HCT116 (cell line): ENCODE data around the gene HOXD10. TPM values are rescaled to one million over a fixed set of nuclear protein-coding genes. Genes with fewer than 3 reads are reported as not detected.

Source experiments
- ATAC-seq: fragments of 200-7000 bp; cut with Tn5 transposase; 2 replicates; pipeline ENCODE4 v1.9.1; 2020; ENCODE audit warnings: mild to moderate bottlenecking, moderate library complexity
- BruUV-seq: library from RNA; stranded (reverse); fragments of 400-500 nt; replicated peaks from 2 replicates; lab custom pipeline; 2021; lab: Mats Ljungman, UMichigan
- CTCF ChIA-PET: fragments of 300-600 bp; sonication (Branson Sonifier 250); formaldehyde crosslinking; loops from one replicate; lab custom pipeline; 2021; ENCODE audit warnings: antibody characterized with exemption; lab: Charles Lee
- POLR2A ChIA-PET: fragments of 300-600, 350-600 bp; sonication (Branson Sonifier 250); formaldehyde crosslinking; loops from one replicate; lab custom pipeline; 2021; ENCODE audit warnings: antibody characterized with exemption; lab: Charles Lee
- RAD21 ChIA-PET, 2 experiments: fragments of 300-600 bp; sonication (Branson Sonifier 250); formaldehyde crosslinking; loops; one replicate each; lab custom pipeline; 2023; ENCODE audit warnings: low total read pairs in 2 of 2; ENCODE audit not compliant: uncharacterized antibody in 2 of 2, unreplicated experiment in 2 of 2, low non-redundant PET in 1 of 2; lab: Charles Lee
- DNase-seq: peaks from one replicate; pipeline ENCODE4 v3.0.0-alpha.2; 2010; ENCODE audit warnings: low read depth, low spot score
- H2AFZ ChIP-seq: fragments of 200-600 bp; shearing (Covaris generic), sonication (generic); 2 replicates; pipeline ENCODE4 v1.6.1; 2017; ENCODE audit warnings: low read depth, mixed run types, mixed read lengths, antibody characterized with exemption, low read length; ENCODE audit not compliant: poor library complexity, severe bottlenecking
- H3K27ac ChIP-seq: 2 replicates; pipeline ENCODE4 v1.5.1; 2012; ENCODE audit warnings: low read depth, low read length
- H3K27me3 ChIP-seq: fragments of 200-600 bp; sonication (generic); 2 replicates; pipeline ENCODE4 v1.6.1; 2016; ENCODE audit warnings: mixed run types, low read length, mixed read lengths; ENCODE audit not compliant: insufficient read depth
- H3K36me3 ChIP-seq, 2 experiments: fragments of 200-500 bp in 1 of 2; fragments of 200-600 bp in 1 of 2; sonication (Bioruptor generic) in 1 of 2; sonication (generic) in 1 of 2; 2 replicates each; pipeline versions ENCODE4 v1.5.1 to v1.6.1; 2014 to 2016; ENCODE audit warnings: low read length in 2 of 2, inconsistent platforms in 1 of 2, mixed read lengths in 1 of 2, mixed run types in 1 of 2; ENCODE audit not compliant: insufficient read depth in 2 of 2, control insufficient read depth in 1 of 2
- H3K4me1 ChIP-seq, 2 experiments: fragments of 200-600 bp in 1 of 2; sonication (generic) in 1 of 2; 2 replicates each; pipeline versions ENCODE4 v1.5.1 to v1.6.1; 2012 to 2017; ENCODE audit warnings: low read length in 2 of 2, inconsistent platforms in 1 of 2, mild to moderate bottlenecking in 1 of 2, mixed read lengths in 1 of 2, mixed run types in 1 of 2, moderate library complexity in 1 of 2; ENCODE audit not compliant: insufficient read depth in 2 of 2, control insufficient read depth in 1 of 2
- H3K4me2 ChIP-seq: fragments of 200-600 bp; sonication (generic); 2 replicates; pipeline ENCODE4 v1.6.1; 2017; ENCODE audit warnings: mixed run types, low read length, mixed read lengths
- H3K4me3 ChIP-seq, 2 experiments: fragments of 200-600 bp in 1 of 2; sonication (generic) in 1 of 2; replicated peaks in 1 of 2; 2 replicates each; pipeline ENCODE4 v1.5.1; 2011 to 2016; ENCODE audit warnings: low read length in 2 of 2, control low read depth in 1 of 2, low read depth in 1 of 2, mild to moderate bottlenecking in 1 of 2, mixed read lengths in 1 of 2, mixed run types in 1 of 2
- H3K79me2 ChIP-seq: fragments of 200-600 bp; sonication (generic); 2 replicates; pipeline ENCODE4 v1.6.1; 2017; ENCODE audit warnings: mild to moderate bottlenecking, mixed run types, low read length, moderate library complexity, mixed read lengths; ENCODE audit not compliant: insufficient read depth
- H3K9ac ChIP-seq: fragments of 200-600 bp; sonication (generic); 2 replicates; pipeline ENCODE4 v1.6.1; 2016; ENCODE audit warnings: low read length, mixed read lengths
- H3K9me2 ChIP-seq: fragments of 200-600 bp; sonication (generic), shearing (Covaris generic); 2 replicates; pipeline ENCODE4 v1.6.1; 2017; ENCODE audit warnings: mixed run types, mild to moderate bottlenecking, moderate library complexity; ENCODE audit not compliant: insufficient read depth
- H3K9me3 ChIP-seq, 2 experiments: fragments of 200-500 bp in 1 of 2; fragments of 200-600 bp in 1 of 2; sonication (Bioruptor generic) in 1 of 2; sonication (generic) in 1 of 2; 2 replicates each; pipeline ENCODE4 v1.6.1; 2014 to 2017; ENCODE audit warnings: low read length in 2 of 2, mixed read lengths in 2 of 2, inconsistent platforms in 1 of 2, low read depth in 1 of 2, mild to moderate bottlenecking in 1 of 2, mixed run types in 1 of 2, moderate library complexity in 1 of 2; ENCODE audit not compliant: control insufficient read depth in 1 of 2, insufficient read depth in 1 of 2
- H4K20me1 ChIP-seq: fragments of 200-600 bp; sonication (generic), shearing (Covaris generic); 2 replicates; pipeline ENCODE4 v1.6.1; 2017; ENCODE audit warnings: mixed run types, mild to moderate bottlenecking, moderate library complexity; ENCODE audit not compliant: insufficient read depth
- ATF3 ChIP-seq: IDR thresholded peaks from 2 replicates; pipeline ENCODE4 v1.6.1; 2012
- CBX3 ChIP-seq: IDR thresholded peaks from 2 replicates; pipeline ENCODE4 v1.6.1; 2012; ENCODE audit warnings: low read depth
- CEBPB ChIP-seq: IDR thresholded peaks from 2 replicates; pipeline ENCODE4 v1.6.1; 2012; ENCODE audit warnings: low read depth
- CTCF ChIP-seq, 3 experiments: fragments of 200-600 bp in 1 of 3; sonication (generic) in 1 of 3; IDR thresholded peaks in 2 of 3; conservative IDR thresholded peaks in 1 of 3; 2 replicates each; pipeline ENCODE4 v1.5.1; 2012 to 2017; ENCODE audit warnings: low read depth in 2 of 3, low read length in 2 of 3, antibody characterized with exemption in 1 of 3, borderline replicate concordance in 1 of 3, control low read depth in 1 of 3, mild to moderate bottlenecking in 1 of 3, mixed read lengths in 1 of 3, mixed run types in 1 of 3, moderate library complexity in 1 of 3; ENCODE audit not compliant: insufficient read depth in 1 of 3
- EGR1 ChIP-seq: IDR thresholded peaks from 2 replicates; pipeline ENCODE4 v1.6.1; 2012; ENCODE audit warnings: low read depth
- EZH2phosphoT487 ChIP-seq: fragments of 200-600 bp; IDR thresholded peaks from 2 replicates; pipeline ENCODE4 v1.6.1; 2018; ENCODE audit warnings: antibody characterized with exemption, borderline replicate concordance
- MAX ChIP-seq: IDR thresholded peaks from 2 replicates; pipeline ENCODE4 v1.6.1; 2012
- POLR2A ChIP-seq: IDR thresholded peaks from 2 replicates; pipeline ENCODE4 v1.7.0; 2011; ENCODE audit warnings: borderline replicate concordance; ENCODE audit not compliant: insufficient read depth, insufficient read length; ENCODE audit errors: extremely low read depth
- POLR2AphosphoS5 ChIP-seq: IDR thresholded peaks from 2 replicates; pipeline ENCODE4 v1.6.1; 2011; ENCODE audit warnings: mild to moderate bottlenecking, low read depth, low read length, moderate library complexity
- SIN3A ChIP-seq: IDR thresholded peaks from 2 replicates; pipeline ENCODE4 v1.6.1; 2012; ENCODE audit warnings: low read depth
- SP1 ChIP-seq: IDR thresholded peaks from 2 replicates; pipeline ENCODE4 v1.6.1; 2012; ENCODE audit warnings: low read depth
- SRF ChIP-seq: IDR thresholded peaks from 2 replicates; pipeline ENCODE4 v1.6.1; 2012; ENCODE audit warnings: low read depth
- TCF7L2 ChIP-seq: IDR thresholded peaks from 2 replicates; pipeline ENCODE4 v1.7.0; 2011; ENCODE audit warnings: borderline replicate concordance, inconsistent platforms; ENCODE audit not compliant: insufficient read depth, insufficient read length; ENCODE audit errors: extremely low read depth
- YY1 ChIP-seq: IDR thresholded peaks from 2 replicates; pipeline ENCODE4 v1.6.1; 2011; ENCODE audit warnings: low read length, low read depth, moderate library complexity, mild to moderate bottlenecking; ENCODE audit not compliant: insufficient replicate concordance; ENCODE audit errors: extremely low read depth
- ZNF274 ChIP-seq: fragments of 200-500 bp; sonication (Bioruptor generic); IDR thresholded peaks from 2 replicates; pipeline ENCODE4 v1.6.1; 2014; ENCODE audit warnings: mild to moderate bottlenecking, low read depth, low read length, inconsistent platforms
- intact Hi-C: fragments of 100-400 bp; cut with micrococcal nuclease; formaldehyde crosslinking; loops from 2 replicates; pipeline ENCODE4 v1.10.0; 2022
- total RNA-seq: library from RNA; stranded (reverse); gene quantifications from one replicate; pipeline ENCODE4 v1.2.1, GENCODE V29; 2021; ENCODE audit not compliant: unreplicated experiment

Gene HOXD10
- total RNA-seq, 1 experiment from 2014 or later: not detected

GRCh38 chr2:176114930-176115625, 1.5 kb upstream of the HOXD10 start:
- TF ChIP-seq EZH2phosphoT487 (no peak), MAX (no peak), POLR2AphosphoS5 (no peak), SP1 (no peak), ATF3 (no peak), CEBPB (no peak), ZNF274 (no peak), CTCF (IDR thresholded peaks at IDR 0.05 in 2 of 3, conservative IDR thresholded peaks at IDR 0.05 in 1 of 3; ENCODE audit: borderline replicate concordance in 1 of 3, insufficient read depth in 1 of 3, low read depth in 2 of 3, low read length in 2 of 3) (no peak), YY1 (no peak), EGR1 (no peak), POLR2A (no peak), SRF (no peak), TCF7L2 (no peak), SIN3A (no peak), CBX3 (no peak)
- TF ChIP-seq, all 23 proteins: peak for 0

More at GRCh38 chr2:176114930-176115625, 1.5 kb upstream of the HOXD10 start:
- no peak for DNase-seq
- Histone ChIP-seq H3K4me3 (no peak overlapping the region), H3K36me3 (no peaks in the 10 kb centered on the region), H2AFZ (no peak overlapping the region), H3K9me2 (no peaks in the 10 kb centered on the region), H3K27me3 (no peaks in the 10 kb centered on the region), H3K9ac (no peak overlapping the region), H3K9me3 (no peaks in the 10 kb centered on the region), H3K27ac (no peak overlapping the region), H3K79me2 (no peaks in the 10 kb centered on the region), H3K4me2 (no peak overlapping the region), H3K4me1 (peaks cover 0 to 12% of the 10 kb centered on the region in 2 experiments; a peak in 1 of 4 replicates), H4K20me1 (no peaks in the 10 kb centered on the region)
- no TSS peak for BruUV-seq
- CTCF ChIA-PET: no interaction called here
- no peak for ATAC-seq
- intact Hi-C loops: no loop called here
- POLR2A ChIA-PET: no interaction called here
- RAD21 ChIA-PET: no interaction called here
